K562 (cell line): ENCODE results near the gene SHC1. TPM values are rescaled to one million over a fixed set of nuclear protein-coding genes. Genes with fewer than 3 reads are reported as not detected.
A peak's percentile ranks its signal among the peaks of the same experiment; 100 is the strongest.

ENCODE experiments used
- MEF2D ChIP-seq: conservative IDR thresholded peaks from 2 replicates; pipeline ENCODE4 v1.6.1; 2016; ENCODE audit warnings: low read depth, missing genetic modification characterization, missing compliant biosample characterization
- NR2C1 ChIP-seq, 2 experiments: fragments of 450-650 bp; IDR thresholded peaks; 2 replicates each; pipeline ENCODE4 v1.6.1; 2017; ENCODE audit warnings: mild to moderate bottlenecking in 2 of 2, antibody characterized with exemption in 1 of 2, inconsistent platforms in 1 of 2, missing compliant biosample characterization in 1 of 2, missing genetic modification characterization in 1 of 2
- ZNF318 ChIP-seq, 2 experiments: fragments of 450-650 bp; IDR thresholded peaks; 2 replicates each; pipeline ENCODE4 v1.6.1; 2016; ENCODE audit warnings: mild to moderate bottlenecking in 2 of 2, borderline replicate concordance in 1 of 2, low read depth in 1 of 2, moderate library complexity in 1 of 2
- polyA plus RNA-seq, 8 experiments: library from polyadenylated mRNA; depleted of rRNA in 4 of 8; stranded (reverse) in 5 of 8; unstranded in 3 of 8; fragments of >200 nt; fragmentation: Nextera tagmentation in 2 of 8; fragmentation: Illumina TruSeq in 1 of 8; extraction: Ambion mirVana in 2 of 8; extraction: Trizol in 1 of 8; gene quantifications; 2 replicates each; pipeline versions ENCODE4 v1.2.1 to v1.2.3, GENCODE V29; 2011 to 2014; ENCODE audit warnings: inconsistent platforms in 1 of 8, missing spikeins in 1 of 8
- total RNA-seq, 7 experiments: library from RNA; depleted of rRNA in 6 of 7; stranded (reverse); fragments of >200 nt in 6 of 7; fragmentation: Illumina TruSeq in 2 of 7; extraction: Trizol in 2 of 7; gene quantifications; 2 replicates each; pipeline versions ENCODE4 v1.2.1 to v1.2.3, GENCODE V29; 2011 to 2021; ENCODE audit warnings: low replicate concordance in 1 of 7
- TF ChIP-seq, protein P1 (sequence below): fragments of 250-450 bp; sonication (Bioruptor Pico); IDR thresholded peaks from 2 replicates; pipeline ENCODE4 v1.5.0; 2021; ENCODE audit warnings: mild to moderate bottlenecking, moderate library complexity
- TF ChIP-seq, protein P2 (sequence below): sonication (generic); formaldehyde crosslinking; IDR thresholded peaks from 2 replicates; pipeline ENCODE4 v1.8.1; 2023; ENCODE audit warnings: missing genetic modification reagents, mild to moderate bottlenecking, borderline replicate concordance

The SHC1 gene
- total and polyA plus RNA-seq, 9 of the 15 experiments (the other 6 are each of a cell fraction or from before 2014, with no cell fraction given): 4.1 to 113 (median 51.9) TPM

DNA sequence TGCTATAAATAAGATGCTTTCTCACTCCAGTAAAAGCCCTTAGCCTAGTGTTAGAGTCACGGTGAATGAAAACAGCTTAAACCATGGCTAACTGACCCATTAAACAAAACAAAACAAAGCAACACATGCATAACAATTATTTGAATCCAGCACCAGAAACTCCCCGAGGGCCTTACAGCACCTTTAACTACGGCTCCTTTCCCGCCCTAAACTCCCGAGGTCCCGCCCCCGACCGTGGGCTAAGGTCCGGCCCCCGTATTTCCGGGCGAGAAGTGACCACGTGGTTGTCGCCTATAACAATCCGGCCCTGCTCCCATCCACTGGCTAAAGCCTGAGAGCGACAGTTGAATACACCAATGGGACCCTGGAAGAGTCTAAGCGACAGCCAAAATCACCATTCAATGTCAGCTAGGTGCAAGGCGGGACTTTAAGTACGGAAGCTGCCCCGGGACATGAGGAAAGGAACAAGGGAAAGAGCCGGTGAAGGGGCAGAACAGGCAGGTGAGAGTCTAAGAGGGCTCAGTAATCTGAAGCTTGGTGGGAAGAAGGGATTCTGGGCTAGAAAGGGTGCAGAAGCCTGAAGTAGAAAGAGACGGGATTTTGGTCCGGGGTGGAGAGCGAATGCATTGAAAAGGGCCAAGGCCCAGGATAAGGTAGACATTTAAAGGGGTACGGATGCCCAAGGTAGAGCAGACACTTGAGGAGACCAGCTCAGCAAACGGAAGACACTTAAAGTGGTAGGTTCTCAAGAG lies 12.5 kb upstream of the SHC1 start, which contains the start of gene FLAD1 (continued):
- TF ChIP-seq ZNF318 (IDR thresholded peaks at IDR 0.05; ENCODE audit: borderline replicate concordance in 1 of 2, low read depth in 1 of 2) (peak in 1 of 2 experiments; percentile 37; a peak in 1 of 4 replicates), NR2C1 (IDR thresholded peaks at IDR 0.05) (peak; percentile 42; the same call in 1 of the 2 replicates), NR2C1 (tag; IDR thresholded peaks at IDR 0.05) (no peak), MEF2D (tag) (no peak)
- TF ChIP-seq, protein P1, sequence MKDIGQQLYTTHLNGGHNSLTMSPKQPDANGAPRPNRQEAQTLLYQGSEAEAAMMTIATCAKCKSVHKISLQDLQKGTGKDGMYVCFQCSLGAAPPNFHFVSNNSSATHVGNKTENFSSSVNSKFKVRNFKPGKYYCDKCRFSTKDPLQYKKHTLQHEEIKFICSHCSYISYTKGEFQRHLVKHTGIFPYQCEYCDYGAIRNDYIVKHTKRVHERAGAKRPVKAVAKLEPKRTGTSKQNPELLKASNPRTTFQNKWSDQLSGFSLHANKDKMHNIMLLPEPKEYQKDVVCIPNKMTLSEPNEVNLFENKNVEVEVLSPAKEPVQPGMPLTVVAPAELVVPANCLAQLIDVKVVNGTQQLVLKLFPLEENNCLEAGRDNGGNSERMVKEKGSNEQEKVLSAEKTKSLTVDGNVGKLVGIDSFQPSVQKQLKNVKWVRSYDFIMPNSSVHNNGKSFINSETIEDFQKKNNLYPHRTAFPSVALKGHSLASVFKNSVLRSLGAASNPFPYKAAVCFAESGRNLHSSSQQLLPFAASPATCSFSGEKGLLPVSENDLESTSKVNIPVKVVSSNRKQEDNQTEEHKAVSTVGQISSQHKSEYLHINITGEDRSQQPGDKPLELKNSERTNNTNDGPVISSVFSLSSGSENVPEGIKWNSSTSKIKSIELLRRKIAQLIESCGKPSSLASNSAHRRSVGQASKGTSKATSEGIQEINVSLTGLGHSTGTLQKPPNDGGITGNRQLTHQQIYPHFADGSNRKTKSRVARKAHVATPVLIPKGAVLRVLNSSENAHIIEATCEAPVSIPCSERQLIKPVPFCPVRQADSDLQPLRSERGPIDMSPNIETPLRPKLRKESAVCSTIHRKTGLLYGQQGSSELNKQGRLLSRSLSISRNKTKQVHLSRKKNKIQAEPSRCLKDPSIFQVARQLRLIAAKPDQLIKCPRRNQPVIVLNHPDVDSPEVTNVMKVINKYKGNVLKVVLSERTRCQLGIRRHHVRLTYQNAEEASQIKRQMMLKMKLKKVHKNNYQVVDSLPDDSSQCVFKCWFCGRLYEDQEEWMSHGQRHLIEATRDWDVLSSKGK: no peak
- TF ChIP-seq, protein P2, sequence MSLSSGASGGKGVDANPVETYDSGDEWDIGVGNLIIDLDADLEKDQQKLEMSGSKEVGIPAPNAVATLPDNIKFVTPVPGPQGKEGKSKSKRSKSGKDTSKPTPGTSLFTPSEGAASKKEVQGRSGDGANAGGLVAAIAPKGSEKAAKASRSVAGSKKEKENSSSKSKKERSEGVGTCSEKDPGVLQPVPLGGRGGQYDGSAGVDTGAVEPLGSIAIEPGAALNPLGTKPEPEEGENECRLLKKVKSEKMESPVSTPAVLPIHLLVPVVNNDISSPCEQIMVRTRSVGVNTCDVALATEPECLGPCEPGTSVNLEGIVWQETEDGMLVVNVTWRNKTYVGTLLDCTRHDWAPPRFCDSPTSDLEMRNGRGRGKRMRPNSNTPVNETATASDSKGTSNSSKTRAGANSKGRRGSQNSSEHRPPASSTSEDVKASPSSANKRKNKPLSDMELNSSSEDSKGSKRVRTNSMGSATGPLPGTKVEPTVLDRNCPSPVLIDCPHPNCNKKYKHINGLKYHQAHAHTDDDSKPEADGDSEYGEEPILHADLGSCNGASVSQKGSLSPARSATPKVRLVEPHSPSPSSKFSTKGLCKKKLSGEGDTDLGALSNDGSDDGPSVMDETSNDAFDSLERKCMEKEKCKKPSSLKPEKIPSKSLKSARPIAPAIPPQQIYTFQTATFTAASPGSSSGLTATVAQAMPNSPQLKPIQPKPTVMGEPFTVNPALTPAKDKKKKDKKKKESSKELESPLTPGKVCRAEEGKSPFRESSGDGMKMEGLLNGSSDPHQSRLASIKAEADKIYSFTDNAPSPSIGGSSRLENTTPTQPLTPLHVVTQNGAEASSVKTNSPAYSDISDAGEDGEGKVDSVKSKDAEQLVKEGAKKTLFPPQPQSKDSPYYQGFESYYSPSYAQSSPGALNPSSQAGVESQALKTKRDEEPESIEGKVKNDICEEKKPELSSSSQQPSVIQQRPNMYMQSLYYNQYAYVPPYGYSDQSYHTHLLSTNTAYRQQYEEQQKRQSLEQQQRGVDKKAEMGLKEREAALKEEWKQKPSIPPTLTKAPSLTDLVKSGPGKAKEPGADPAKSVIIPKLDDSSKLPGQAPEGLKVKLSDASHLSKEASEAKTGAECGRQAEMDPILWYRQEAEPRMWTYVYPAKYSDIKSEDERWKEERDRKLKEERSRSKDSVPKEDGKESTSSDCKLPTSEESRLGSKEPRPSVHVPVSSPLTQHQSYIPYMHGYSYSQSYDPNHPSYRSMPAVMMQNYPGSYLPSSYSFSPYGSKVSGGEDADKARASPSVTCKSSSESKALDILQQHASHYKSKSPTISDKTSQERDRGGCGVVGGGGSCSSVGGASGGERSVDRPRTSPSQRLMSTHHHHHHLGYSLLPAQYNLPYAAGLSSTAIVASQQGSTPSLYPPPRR (CRISPR knock-in tag): no peak
